Activated B cell treated with CpG ODN at 0.5 μM for 24 hours (primary cell): ENCODE results near the gene RB1. TPM values are rescaled to one million over a fixed set of nuclear protein-coding genes. Genes with fewer than 3 reads are reported as not detected.

Source experiments
- ATAC-seq: fragments of 200-7000 bp; cut with Tn5 transposase; one replicate; pipeline ENCODE4 v1.10.0; 2021; ENCODE audit warnings: low read depth, mild to moderate bottlenecking, moderate library complexity
- CTCF ChIA-PET: fragments of 350-600 bp; sonication (Branson Sonifier 250); formaldehyde crosslinking; loops from one replicate; lab custom pipeline; 2021; ENCODE audit warnings: antibody characterized with exemption; lab: Charles Lee
- POLR2A ChIA-PET: fragments of 350-600 bp; sonication (Branson Sonifier 250); formaldehyde crosslinking; loops from one replicate; lab custom pipeline; 2021; ENCODE audit warnings: antibody characterized with exemption; lab: Charles Lee
- DNase-seq: peaks from one replicate; pipeline ENCODE4 v3.0.0; 2022
- H3K27ac Mint-ChIP-seq: one replicate; pipeline ENCODE4 v1.8.0; 2020; ENCODE audit warnings: mixed read lengths
- H3K27me3 Mint-ChIP-seq: one replicate; pipeline ENCODE4 v1.8.0; 2021; ENCODE audit warnings: mixed read lengths
- H3K36me3 Mint-ChIP-seq: one replicate; pipeline ENCODE4 v1.8.0; 2021; ENCODE audit warnings: low read depth, mixed read lengths
- H3K4me1 Mint-ChIP-seq: one replicate; pipeline ENCODE4 v1.8.0; 2021; ENCODE audit warnings: mixed read lengths
- H3K4me3 Mint-ChIP-seq: one replicate; pipeline ENCODE4 v1.8.0; 2020; ENCODE audit warnings: mild to moderate bottlenecking, mixed read lengths
- H3K9me3 Mint-ChIP-seq: one replicate; pipeline ENCODE4 v1.8.0; 2020; ENCODE audit warnings: mixed read lengths
- intact Hi-C: fragments of 100-400 bp; cut with micrococcal nuclease; formaldehyde crosslinking; loops from one replicate; pipeline ENCODE4 v1.15.1; 2024
- total RNA-seq: library from RNA; stranded (reverse); gene quantifications from 2 replicates; pipeline ENCODE4 v1.2.3, GENCODE V29; 2022
- TF ChIP-seq, protein P1 (sequence below): fragments of 200-600 bp; IDR thresholded peaks from one replicate; pipeline ENCODE4 v1.8.0; 2022; ENCODE audit warnings: antibody characterized with exemption, mild to moderate bottlenecking

RB1 gene
- total RNA-seq, 1 donor from 2014 or later = 70.5 TPM

DNA sequence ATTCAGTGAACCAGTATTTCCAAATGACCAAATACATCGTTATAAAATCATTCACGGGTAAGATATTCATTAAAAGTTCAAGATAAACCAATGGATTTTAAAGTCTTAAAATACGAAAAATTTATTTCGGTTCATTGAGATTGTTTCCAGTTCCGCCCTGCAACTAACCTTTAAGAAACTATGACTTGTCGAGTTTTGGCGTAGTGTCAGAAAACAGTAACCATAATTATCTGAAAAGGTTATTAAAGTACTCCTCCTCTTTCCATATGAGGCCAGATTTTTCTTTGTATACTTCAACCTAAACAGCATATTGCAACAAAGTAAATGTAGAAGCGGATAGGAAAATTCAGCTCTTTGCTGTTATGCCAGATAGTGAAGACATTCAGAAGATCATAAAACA is 83.3 kb downstream of the RB1 start:
- H3K9me3 Mint-ChIP-seq = peaks cover 3% of the 10 kb centered on the region
- ChIA-PET CTCF (no interaction called here), POLR2A (no interaction called here)
- H3K36me3 Mint-ChIP-seq = peaks cover 79% of the 10 kb centered on the region
- TF ChIP-seq, protein P1, sequence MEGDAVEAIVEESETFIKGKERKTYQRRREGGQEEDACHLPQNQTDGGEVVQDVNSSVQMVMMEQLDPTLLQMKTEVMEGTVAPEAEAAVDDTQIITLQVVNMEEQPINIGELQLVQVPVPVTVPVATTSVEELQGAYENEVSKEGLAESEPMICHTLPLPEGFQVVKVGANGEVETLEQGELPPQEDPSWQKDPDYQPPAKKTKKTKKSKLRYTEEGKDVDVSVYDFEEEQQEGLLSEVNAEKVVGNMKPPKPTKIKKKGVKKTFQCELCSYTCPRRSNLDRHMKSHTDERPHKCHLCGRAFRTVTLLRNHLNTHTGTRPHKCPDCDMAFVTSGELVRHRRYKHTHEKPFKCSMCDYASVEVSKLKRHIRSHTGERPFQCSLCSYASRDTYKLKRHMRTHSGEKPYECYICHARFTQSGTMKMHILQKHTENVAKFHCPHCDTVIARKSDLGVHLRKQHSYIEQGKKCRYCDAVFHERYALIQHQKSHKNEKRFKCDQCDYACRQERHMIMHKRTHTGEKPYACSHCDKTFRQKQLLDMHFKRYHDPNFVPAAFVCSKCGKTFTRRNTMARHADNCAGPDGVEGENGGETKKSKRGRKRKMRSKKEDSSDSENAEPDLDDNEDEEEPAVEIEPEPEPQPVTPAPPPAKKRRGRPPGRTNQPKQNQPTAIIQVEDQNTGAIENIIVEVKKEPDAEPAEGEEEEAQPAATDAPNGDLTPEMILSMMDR = no peak
- DNase-seq (no peak), ATAC-seq (no peak)
- no peak overlapping the region for H3K4me3 Mint-ChIP-seq
- intact Hi-C loops = no loop called here
- no peak overlapping the region for H3K27ac Mint-ChIP-seq
- H3K4me1 Mint-ChIP-seq = no peaks in the 10 kb centered on the region
- no peaks in the 10 kb centered on the region for H3K27me3 Mint-ChIP-seq

GRCh38 chr13:48391257-48391656 is 87.7 kb downstream of the RB1 start:
- DNase-seq (no peak), ATAC-seq (no peak)
- intact Hi-C loops = no loop called here
- no peaks in the 10 kb centered on the region for H3K27me3 Mint-ChIP-seq
- H3K9me3 Mint-ChIP-seq = peaks cover 8% of the 10 kb centered on the region
- H3K36me3 Mint-ChIP-seq = peaks cover 88% of the 10 kb centered on the region
- CTCF ChIA-PET = no interaction called here
- TF ChIP-seq, protein P1 = no peak
- H3K4me3 Mint-ChIP-seq = no peak overlapping the region
- no peak overlapping the region for H3K27ac Mint-ChIP-seq
- POLR2A ChIA-PET = no interaction called here
- no peaks in the 10 kb centered on the region for H3K4me1 Mint-ChIP-seq

GRCh38 chr13:48393030-48393697 is 89.6 kb downstream of the RB1 start:
- Mint-ChIP-seq H3K4me1 (no peaks in the 10 kb centered on the region), H3K36me3 (peaks cover 84% of the 10 kb centered on the region), H3K9me3 (peaks cover 8% of the 10 kb centered on the region), H3K4me3 (no peak overlapping the region), H3K27ac (no peak overlapping the region), H3K27me3 (no peaks in the 10 kb centered on the region)
- POLR2A ChIA-PET = no interaction called here
- TF ChIP-seq, protein P1 = no peak
- intact Hi-C loops = no loop called here
- CTCF ChIA-PET = no interaction called here
- DNase-seq (no peak), ATAC-seq (no peak)

DNA sequence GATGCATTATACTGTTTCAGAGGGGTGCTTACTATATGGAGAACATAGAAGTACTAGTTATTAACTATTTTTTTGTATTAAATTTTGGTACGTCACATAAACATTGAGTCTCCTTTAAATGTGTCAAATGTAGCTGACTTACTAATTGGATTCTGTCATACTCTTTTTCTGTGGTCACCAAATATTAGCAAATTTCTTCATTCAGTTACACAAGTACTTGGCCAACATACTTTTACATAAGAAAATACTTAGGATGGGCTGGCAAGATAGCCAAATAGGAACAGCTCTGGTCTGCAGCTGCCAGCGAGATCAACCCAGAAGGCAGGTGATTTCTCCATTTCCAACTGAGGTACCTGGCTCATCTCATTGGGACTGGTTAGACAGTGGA is 90.1 kb downstream of the RB1 start:
- peaks cover 79% of the 10 kb centered on the region for H3K36me3 Mint-ChIP-seq

DNA sequence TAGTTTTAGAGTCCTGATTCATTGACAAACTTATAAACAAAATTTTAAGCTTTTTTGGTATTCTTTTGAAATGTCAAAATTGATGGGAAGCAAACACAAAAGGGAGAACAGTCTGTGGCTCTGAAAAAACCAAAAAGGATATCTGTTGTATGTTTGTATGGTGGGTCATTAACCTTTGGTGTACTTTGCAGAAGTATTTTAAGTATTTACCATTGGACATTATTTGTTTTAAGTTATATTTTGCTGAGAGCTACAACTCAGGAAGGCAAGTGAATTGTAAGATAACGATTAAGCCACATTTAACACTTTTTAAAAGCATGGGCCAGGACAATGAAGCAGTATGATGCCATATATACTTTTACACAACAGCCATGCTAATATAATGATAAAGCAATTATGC is 94.2 kb downstream of the RB1 start:
- intact Hi-C loops = no loop called here
- H3K4me3 Mint-ChIP-seq = no peak overlapping the region
- H3K27ac Mint-ChIP-seq = no peak overlapping the region
- no peak for DNase-seq
- peaks cover 13% of the 10 kb centered on the region for H3K4me1 Mint-ChIP-seq
- POLR2A ChIA-PET = no interaction called here
- CTCF ChIA-PET = interaction anchor here (1.5 kb wide), 2 partner anchors 183 to 371 kb away, joined by 4 to 6 read pairs; no protein-coding TSS in a partner anchor
- H3K27me3 Mint-ChIP-seq = no peaks in the 10 kb centered on the region
- H3K36me3 Mint-ChIP-seq = peaks cover 62% of the 10 kb centered on the region
- no peak for ATAC-seq
- no peaks in the 10 kb centered on the region for H3K9me3 Mint-ChIP-seq
- TF ChIP-seq, protein P1 = no peak

More for the DNA sequence above, 90.1 kb downstream of the RB1 start:
- no peak for ATAC-seq
- H3K27me3 Mint-ChIP-seq = no peaks in the 10 kb centered on the region
- POLR2A ChIA-PET = no interaction called here
- intact Hi-C loops = no loop called here
- CTCF ChIA-PET = no interaction called here
- DNase-seq = no peak
- no peaks in the 10 kb centered on the region for H3K4me1 Mint-ChIP-seq
- no peak overlapping the region for H3K4me3 Mint-ChIP-seq
- TF ChIP-seq, protein P1 = no peak
- H3K9me3 Mint-ChIP-seq = peaks cover 8% of the 10 kb centered on the region
- no peak overlapping the region for H3K27ac Mint-ChIP-seq
